KMS-11 (cell line): ENCODE data around the gene MND1.

ENCODE experiments used
- H2AFZ ChIP-seq: fragments of 200-600 bp; sonication (generic); 2 replicates; pipeline ENCODE4 v1.6.1; 2016; ENCODE audit warnings: antibody characterized with exemption, mixed run types, low read depth
- H3K27ac ChIP-seq: fragments of 200-600 bp; sonication (generic); 2 replicates; pipeline ENCODE4 v1.6.1; 2016; ENCODE audit warnings: mild to moderate bottlenecking, mixed run types
- H3K27me3 ChIP-seq: fragments of 200-600 bp; sonication (generic); 2 replicates; pipeline ENCODE4 v1.6.1; 2017; ENCODE audit warnings: mild to moderate bottlenecking, low read depth, mixed run types, moderate library complexity; ENCODE audit not compliant: insufficient read depth
- H3K36me3 ChIP-seq: fragments of 200-600 bp; sonication (generic); 2 replicates; pipeline ENCODE4 v1.6.1; 2017; ENCODE audit warnings: mild to moderate bottlenecking, mixed run types; ENCODE audit not compliant: insufficient read depth
- H3K4me1 ChIP-seq: fragments of 200-600 bp; sonication (generic); 2 replicates; pipeline ENCODE4 v1.6.1; 2016; ENCODE audit warnings: mild to moderate bottlenecking, low read depth, mixed run types; ENCODE audit not compliant: poor library complexity, severe bottlenecking
- H3K4me2 ChIP-seq: fragments of 200-600 bp; sonication (generic); 2 replicates; pipeline ENCODE4 v1.7.0; 2016; ENCODE audit warnings: mild to moderate bottlenecking, mixed run types
- H3K4me3 ChIP-seq: fragments of 200-600 bp; sonication (generic); IDR thresholded peaks from 2 replicates; pipeline ENCODE4 v1.6.1; 2017; ENCODE audit warnings: low read depth, low read length, mixed read lengths; ENCODE audit not compliant: insufficient read depth
- H3K79me2 ChIP-seq: fragments of 200-600 bp; sonication (generic); 2 replicates; pipeline ENCODE4 v1.6.1; 2016; ENCODE audit warnings: low read depth, mixed run types; ENCODE audit not compliant: insufficient read depth
- H3K9ac ChIP-seq: fragments of 200-600 bp; sonication (generic); 2 replicates; pipeline ENCODE4 v1.6.1; 2016; ENCODE audit warnings: mild to moderate bottlenecking, mixed run types
- H4K20me1 ChIP-seq: fragments of 200-600 bp; sonication (generic); 2 replicates; pipeline ENCODE4 v1.6.1; 2016; ENCODE audit warnings: mild to moderate bottlenecking, mixed run types; ENCODE audit not compliant: insufficient read depth
- CTCF ChIP-seq: fragments of 200-600 bp; sonication (generic); conservative IDR thresholded peaks from 2 replicates; pipeline ENCODE4 v1.6.1; 2017; ENCODE audit warnings: low read depth, mild to moderate bottlenecking, antibody characterized with exemption, low read length, moderate library complexity, mixed read lengths

Gene MND1

GRCh38 chr4:153310793-153311192 is 33.7 kb upstream of the MND1 start:
- Histone ChIP-seq H2AFZ (no peak overlapping the region), H3K36me3 (no peaks in the 10 kb centered on the region), H3K9ac (no peak overlapping the region), H3K27me3 (no peaks in the 10 kb centered on the region), H3K27ac (no peak overlapping the region), H3K4me3 (no peak overlapping the region), H3K4me2 (no peak overlapping the region), H4K20me1 (no peaks in the 10 kb centered on the region), H3K79me2 (no peaks in the 10 kb centered on the region), H3K4me1 (no peaks in the 10 kb centered on the region)
- TF ChIP-seq CTCF: no peak

- Histone ChIP-seq H3K4me2 (no peak overlapping the region), H2AFZ (no peak overlapping the region), H3K36me3 (no peaks in the 10 kb centered on the region), H4K20me1 (no peaks in the 10 kb centered on the region), H3K79me2 (no peaks in the 10 kb centered on the region), H3K4me3 (no peak overlapping the region), H3K9ac (no peak overlapping the region), H3K4me1 (no peaks in the 10 kb centered on the region), H3K27me3 (no peaks in the 10 kb centered on the region), H3K27ac (no peak overlapping the region)
- TF ChIP-seq CTCF: no peak
Observed at GRCh38 chr4:153314915-153315314, 29.6 kb upstream of the MND1 start.

- no peak overlapping the region for H3K9ac ChIP-seq
- H3K4me2 ChIP-seq: no peak overlapping the region
- no peak overlapping the region for H2AFZ ChIP-seq
- H3K27me3 ChIP-seq: no peaks in the 10 kb centered on the region
- no peak overlapping the region for H3K4me3 ChIP-seq
- TF ChIP-seq CTCF: peak; percentile 80
- H3K4me1 ChIP-seq: no peaks in the 10 kb centered on the region
- no peaks in the 10 kb centered on the region for H3K36me3 ChIP-seq
- no peaks in the 10 kb centered on the region for H3K79me2 ChIP-seq
- no peak overlapping the region for H3K27ac ChIP-seq
- no peaks in the 10 kb centered on the region for H4K20me1 ChIP-seq
Observed at GRCh38 chr4:153318696-153319320, 25.7 kb upstream of the MND1 start.

GRCh38 chr4:153322791-153323190 is 21.7 kb upstream of the MND1 start:
- Histone ChIP-seq H3K9ac (no peak overlapping the region), H3K27me3 (no peaks in the 10 kb centered on the region), H3K79me2 (no peaks in the 10 kb centered on the region), H3K4me2 (no peak overlapping the region), H3K4me1 (no peaks in the 10 kb centered on the region), H3K27ac (no peak overlapping the region), H2AFZ (no peak overlapping the region), H3K4me3 (no peak overlapping the region), H3K36me3 (no peaks in the 10 kb centered on the region), H4K20me1 (no peaks in the 10 kb centered on the region)
- no peak for TF ChIP-seq CTCF
